Activated gamma-delta T cell treated with Interleukin-2 at 50 U/mL for 16 hours (primary cell): ENCODE data around the gene SCN1A.

Experiments used
- DNase-seq: peaks from one replicate; pipeline ENCODE4 v3.0.0-alpha.2; 2020

SCN1A gene

GRCh38 chr2:165959371-165959770, 168.4 kb downstream of the SCN1A start:
- DNase-seq = no peak

- no peak for DNase-seq
Observed at GRCh38 chr2:165958313-165958960, 169.4 kb downstream of the SCN1A start.

DNA sequence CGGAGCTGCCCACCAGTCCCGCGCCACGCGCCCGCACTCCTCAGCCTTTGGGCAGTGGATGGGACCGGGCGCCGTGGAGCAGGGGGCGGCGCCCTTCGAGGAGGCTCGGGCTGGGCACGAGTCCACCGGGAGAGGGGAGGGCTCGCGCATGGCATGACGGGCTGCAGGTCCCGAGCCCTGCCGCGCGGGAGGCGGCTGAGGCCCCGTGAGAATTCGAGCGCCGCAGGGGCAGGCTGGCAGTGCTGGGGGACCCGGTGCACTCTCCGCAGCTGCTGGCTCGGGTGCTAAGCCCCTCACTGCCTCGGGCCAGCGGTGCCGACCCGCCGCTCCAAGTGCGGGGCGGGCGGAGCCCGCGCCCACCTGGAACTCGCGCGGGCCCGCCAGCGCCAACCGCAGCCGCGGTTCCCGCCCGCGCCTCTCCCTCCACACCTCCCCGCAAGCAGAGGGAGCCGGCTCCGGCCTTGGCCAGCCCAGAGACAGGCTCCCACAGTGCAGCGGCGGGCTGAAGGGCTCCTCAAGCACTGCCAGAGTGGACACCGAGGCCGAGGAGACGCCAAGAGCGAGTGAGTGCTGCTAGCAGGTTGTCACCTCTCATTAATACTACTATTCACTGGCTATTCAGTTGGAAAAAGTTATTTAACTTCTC, 170.7 kb downstream of the SCN1A start:
- DNase-seq = no peak

GRCh38 chr2:165953655-165954606, 173.9 kb downstream of the SCN1A start, which contains the start of gene TTC21B:
TTC21B (minus strand) TSS chr2:165953776; CDS start chr2:165953705, 71 bp downstream.
- DNase-seq = peak; percentile 91

GRCh38 chr2:165953306-165953654, 174.5 kb downstream of the SCN1A start:
- DNase-seq = no peak

GRCh38 chr2:165952741-165953211, 175.0 kb downstream of the SCN1A start:
- no peak for DNase-seq

DNA sequence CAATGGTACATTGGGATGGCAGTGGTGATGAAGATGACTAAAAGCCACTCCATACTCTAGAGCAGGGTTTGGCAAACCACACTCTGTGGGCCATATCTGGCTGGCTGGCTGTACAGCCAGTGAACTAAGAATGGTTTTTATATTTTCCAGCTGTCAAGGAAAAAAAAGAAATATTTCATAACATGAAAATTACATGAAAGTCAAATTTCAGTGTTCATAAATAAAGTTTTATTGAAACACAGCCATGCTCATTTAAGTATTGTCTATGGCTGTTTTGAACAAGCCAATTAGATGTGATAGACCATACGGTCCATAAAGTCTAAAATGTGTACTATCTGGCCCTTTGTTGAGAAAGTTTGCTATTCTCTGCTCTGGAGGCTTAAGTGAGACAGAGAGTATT, 175.7 kb downstream of the SCN1A start:
- no peak for DNase-seq

- no peak for DNase-seq
Observed at GRCh38 chr2:165950438-165950837, 177.4 kb downstream of the SCN1A start.

GRCh38 chr2:165941827-165942226, 186.0 kb downstream of the SCN1A start:
- no peak for DNase-seq

DNA sequence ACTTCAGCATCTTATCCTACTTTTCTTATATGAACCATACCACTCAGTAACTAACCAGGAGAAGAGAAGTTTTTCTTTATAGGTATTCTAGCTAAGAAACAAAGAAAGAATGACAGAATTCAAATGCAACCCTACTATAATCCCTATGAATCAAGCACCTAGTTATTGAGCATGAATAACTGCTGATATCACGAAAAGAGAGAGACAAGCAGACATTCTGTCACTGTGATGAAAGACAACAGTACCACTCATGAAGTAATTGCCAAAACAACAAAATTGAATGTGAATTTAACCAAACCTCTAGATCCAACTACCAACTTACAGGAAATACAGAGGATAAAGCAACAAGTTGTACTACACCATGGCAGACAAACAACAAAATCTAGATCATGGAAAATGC, 189.6 kb downstream of the SCN1A start:
- DNase-seq = no peak
